ENCODE data around the gene PHYHD1.
A peak's percentile ranks its signal among the peaks of the same experiment; 100 is the strongest.

PHYHD1 gene

GRCh38 chr9:128920381-128921058 lies at the start of gene PHYHD1:
Gene PHYHD1, plus strand, starts transcription at chr9:128920982. Its CDS starts 1,342 bp downstream, at chr9:128922324.
- DNase-seq (ENCODE audit: low read depth in 3 of 3) = no peak

- DNase-seq (ENCODE audit: low read depth in 3 of 3) = no peak
These were observed 42.9 kb upstream of the PHYHD1 start for GRCh38 chr9:128877852-128878251.

DNA sequence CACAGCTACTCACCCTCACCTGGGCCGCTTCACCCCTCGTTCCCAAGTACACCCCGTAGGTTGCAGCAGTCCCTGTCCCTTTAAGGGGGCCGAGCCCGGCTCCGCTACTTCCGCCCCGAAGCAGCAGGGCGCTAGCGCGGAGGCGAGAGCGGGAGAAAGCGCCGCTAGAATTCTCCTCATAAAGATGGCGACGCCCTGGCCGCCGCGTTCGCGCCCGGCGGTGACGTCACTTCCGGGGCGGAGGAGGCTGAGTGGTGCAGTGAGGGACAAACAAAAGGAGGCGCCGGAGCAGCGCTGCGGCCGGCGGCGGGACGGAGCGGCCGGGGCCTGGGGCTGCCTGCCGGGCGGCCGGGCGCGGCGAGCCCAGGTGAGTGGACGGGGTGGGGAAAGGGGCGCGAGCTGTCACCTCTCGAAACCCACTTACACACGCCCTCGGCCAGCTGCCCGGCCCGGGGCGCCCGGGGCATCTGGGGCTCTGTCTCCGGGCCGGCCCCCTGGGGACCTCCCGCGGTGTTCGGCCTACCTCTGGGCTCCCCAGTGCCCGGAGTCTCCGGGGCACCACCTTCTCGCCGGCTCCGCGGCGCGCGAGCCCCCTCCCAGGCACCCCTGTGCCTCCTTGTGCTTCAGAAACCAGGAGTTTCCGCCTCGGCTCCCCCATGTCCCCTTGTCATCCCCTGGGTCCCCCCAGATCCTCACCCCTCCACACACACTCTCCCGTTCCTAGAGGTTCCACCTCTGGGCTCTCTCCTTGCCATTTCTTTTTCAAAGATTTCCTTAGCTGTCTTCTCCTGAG lies 38.7 kb upstream of the PHYHD1 start, which contains the start of the genes KYAT1 and LRRC8A:
TSS of gene KYAT1 (minus strand) at position 67 of the 793 bp plus-strand sequence. CDS start 36,545 bp downstream, outside the sequence.
TSS of gene LRRC8A (plus strand) at position 250 of the 793 bp plus-strand sequence. CDS start 25,032 bp downstream, outside the sequence.
- peak; percentile 97 for DNase-seq (ENCODE audit: low read depth in 3 of 3)

DNA sequence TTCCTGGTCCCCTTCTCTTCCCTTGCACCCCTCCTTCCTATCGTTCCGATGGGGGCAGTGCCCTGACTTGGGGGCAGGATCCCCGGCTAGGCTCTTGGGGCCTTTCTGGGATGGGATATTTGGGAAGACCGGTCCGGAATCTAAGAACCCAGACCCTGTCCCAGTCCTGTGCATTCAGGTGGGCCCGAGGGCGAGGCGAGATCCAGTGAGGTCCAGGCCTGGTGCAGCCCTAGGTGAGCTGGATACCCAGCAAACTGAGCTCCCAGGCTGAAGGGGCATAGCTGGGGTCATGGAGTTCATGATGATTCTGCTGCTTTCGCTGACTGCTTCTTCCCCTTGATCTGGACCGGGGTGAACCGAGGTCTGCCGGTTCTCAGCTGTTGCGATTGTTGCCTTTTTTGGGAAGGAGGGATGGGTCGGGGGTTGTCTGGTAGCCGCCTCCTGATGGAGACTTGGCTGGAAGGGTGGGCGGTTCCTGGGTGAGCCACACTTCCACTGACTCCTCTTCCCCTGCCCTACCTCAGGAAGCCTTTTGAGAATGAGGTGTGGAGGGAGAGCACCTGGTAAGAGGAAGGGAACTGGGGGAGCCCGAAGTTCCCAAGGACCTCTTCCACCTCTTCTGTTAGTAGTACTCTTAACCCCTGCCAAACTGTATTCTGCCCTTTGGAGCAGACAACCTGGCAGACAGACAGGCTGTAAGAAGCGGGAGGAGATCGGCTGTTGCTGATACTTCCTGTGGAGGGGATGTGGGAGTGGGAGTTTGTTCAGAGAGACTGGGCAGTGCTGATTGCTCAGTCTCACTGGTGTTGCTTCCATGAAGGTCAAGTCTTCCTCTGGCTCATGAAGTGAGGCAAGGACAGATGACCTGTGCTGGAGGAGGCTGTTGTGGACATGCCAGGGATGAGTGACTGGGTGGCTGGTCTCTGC lies 37.8 kb upstream of the PHYHD1 start:
- no peak for DNase-seq (ENCODE audit: low read depth in 3 of 3)

- no peak for DNase-seq (ENCODE audit: low read depth in 3 of 3)
These were observed 36.6 kb upstream of the PHYHD1 start for GRCh38 chr9:128884164-128884563.

- DNase-seq (ENCODE audit: low read depth in 3 of 3) = no peak
These were observed 35.4 kb upstream of the PHYHD1 start for GRCh38 chr9:128885376-128885775.

DNA sequence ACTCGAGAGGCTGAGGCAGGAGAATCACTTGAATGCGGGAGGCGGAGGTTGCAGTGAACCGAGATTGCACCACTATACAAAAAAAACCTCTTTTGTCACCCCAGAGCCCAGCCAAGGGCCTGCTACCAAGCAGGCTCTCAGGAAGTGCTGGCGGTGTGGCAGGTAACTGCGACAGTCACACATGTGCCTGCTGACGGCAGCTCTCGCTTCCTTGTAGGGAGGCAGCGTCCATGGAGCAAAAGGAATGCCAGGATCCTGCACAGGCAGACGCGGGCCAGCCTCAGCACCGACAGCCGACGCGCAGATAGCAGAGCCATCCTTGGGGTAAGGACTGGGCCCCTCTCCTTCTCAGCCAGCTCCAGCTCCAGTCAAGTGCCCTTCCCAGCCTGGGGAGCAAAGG lies 35.0 kb upstream of the PHYHD1 start:
- no peak for DNase-seq (ENCODE audit: low read depth in 3 of 3)

GRCh38 chr9:128886211-128886891 lies 34.4 kb upstream of the PHYHD1 start:
- no peak for DNase-seq (ENCODE audit: low read depth in 3 of 3)

DNA sequence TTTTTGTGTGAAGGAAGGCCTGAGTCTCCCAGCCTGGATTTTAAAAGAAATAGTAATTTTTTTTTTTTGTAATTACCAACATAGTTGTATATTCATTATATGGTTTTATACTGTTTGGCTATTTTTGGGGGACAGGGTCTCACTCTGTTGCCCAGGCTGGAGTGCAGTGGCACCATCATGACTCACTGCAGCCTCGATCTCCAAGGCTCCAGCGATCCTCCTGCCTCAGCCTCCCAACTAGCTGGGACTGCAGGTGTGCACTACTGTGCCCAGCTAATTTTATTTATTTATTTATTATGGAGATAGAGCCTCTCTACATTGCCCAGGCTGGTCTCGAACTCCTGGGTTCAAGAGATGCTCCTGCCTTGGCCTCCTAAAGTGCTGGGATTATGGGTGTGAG lies 33.7 kb upstream of the PHYHD1 start:
- no peak for DNase-seq (ENCODE audit: low read depth in 3 of 3)

GRCh38 chr9:128887914-128888350 lies 32.9 kb upstream of the PHYHD1 start:
- DNase-seq (ENCODE audit: low read depth in 3 of 3) = no peak

- no peak for DNase-seq (ENCODE audit: low read depth in 3 of 3)
These were observed 29.2 kb upstream of the PHYHD1 start for GRCh38 chr9:128891321-128892220.

GRCh38 chr9:128892221-128892921 lies 28.4 kb upstream of the PHYHD1 start:
- DNase-seq (ENCODE audit: low read depth in 3 of 3) = no peak

DNA sequence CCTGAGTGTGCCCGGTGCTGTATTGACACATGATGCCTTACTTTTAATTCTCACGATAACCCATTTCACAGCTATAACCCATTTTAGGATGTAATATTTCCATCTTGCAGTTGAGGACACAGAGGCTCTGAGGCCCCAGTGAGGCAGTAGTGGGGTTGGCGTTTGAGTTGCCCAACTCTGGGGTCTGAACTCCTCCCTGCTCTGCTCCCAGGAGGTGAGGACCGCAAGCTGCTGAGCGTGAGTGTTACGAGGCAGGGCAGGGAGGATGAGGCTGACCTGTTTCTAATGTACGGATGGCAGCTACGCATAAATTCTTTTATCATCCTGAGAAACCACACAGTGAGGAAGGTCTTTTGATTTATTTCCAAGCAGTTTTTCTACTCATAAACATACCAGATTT lies 27.4 kb upstream of the PHYHD1 start:
- no peak for DNase-seq (ENCODE audit: low read depth in 3 of 3)

DNA sequence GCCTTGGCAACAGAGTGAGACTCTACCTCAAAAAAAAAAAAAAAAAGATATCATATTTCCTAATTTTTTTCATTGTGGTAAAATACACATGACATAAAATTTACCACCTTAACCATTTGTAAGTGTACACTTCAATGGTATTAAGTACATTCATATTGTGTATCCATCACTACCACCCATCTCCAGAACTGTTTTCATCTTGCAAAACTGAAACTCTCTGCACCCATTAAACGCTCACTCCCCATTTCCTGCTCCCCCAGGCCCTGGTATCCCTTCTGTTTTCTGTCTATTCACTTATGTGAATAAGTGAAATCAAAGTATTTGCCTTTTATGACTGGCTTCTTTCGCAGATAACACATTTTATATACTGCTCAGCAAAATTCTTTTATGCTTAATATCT lies 26.0 kb upstream of the PHYHD1 start:
- no peak for DNase-seq (ENCODE audit: low read depth in 3 of 3)

- no peak for DNase-seq (ENCODE audit: low read depth in 3 of 3)
These were observed 25.2 kb upstream of the PHYHD1 start for GRCh38 chr9:128895556-128895955.

GRCh38 chr9:128898382-128898781 lies 22.4 kb upstream of the PHYHD1 start:
- no peak for DNase-seq (ENCODE audit: low read depth in 3 of 3)

DNA sequence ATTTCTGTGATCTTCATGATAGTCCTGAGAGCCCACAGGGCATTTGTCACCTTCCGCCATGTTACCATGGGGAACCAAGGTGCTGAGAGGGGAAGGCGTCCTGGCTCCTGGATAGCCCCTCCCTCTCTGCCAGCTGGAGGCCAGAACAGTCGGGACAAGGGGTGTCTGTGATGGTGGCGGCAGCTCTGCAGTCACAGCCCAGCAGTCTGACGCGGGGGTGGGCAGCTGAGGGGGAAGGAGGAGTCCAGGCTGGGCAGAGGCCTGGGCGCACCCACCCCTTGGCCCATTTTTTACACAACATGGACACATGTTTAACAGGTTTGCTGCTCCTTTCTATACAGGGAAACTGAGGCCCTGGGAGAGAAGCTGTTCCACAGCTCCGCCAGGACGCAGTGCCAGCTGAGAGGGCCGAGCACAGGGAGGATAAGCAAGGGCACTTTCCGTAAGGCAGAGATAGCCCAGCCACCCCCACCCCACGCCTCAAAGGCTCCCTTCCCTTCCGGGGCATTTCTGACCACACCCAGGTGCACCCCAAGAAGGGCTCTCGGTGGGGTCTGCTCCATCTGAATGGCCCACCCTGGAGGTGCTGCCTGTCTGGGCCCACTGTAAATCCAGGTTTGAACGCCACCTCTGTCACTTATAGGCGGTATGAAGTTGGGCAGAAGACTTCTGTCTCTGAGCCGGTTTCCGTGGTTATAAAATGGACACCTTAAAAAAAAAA lies 21.8 kb upstream of the PHYHD1 start:
- no peak for DNase-seq (ENCODE audit: low read depth in 3 of 3)

GRCh38 chr9:128899566-128900322 lies 21.0 kb upstream of the PHYHD1 start:
- DNase-seq (ENCODE audit: low read depth in 3 of 3) = no peak
